Measurements from ENCODE around the gene FOXN4. TPM values are rescaled to one million over a fixed set of nuclear protein-coding genes. Genes with fewer than 3 reads are reported as not detected.
A peak's percentile ranks its signal among the peaks of the same experiment; 100 is the strongest.

The FOXN4 gene
- total and polyA plus RNA-seq, 10 donors = 0.05 TPM; not detected in 9

DNA sequence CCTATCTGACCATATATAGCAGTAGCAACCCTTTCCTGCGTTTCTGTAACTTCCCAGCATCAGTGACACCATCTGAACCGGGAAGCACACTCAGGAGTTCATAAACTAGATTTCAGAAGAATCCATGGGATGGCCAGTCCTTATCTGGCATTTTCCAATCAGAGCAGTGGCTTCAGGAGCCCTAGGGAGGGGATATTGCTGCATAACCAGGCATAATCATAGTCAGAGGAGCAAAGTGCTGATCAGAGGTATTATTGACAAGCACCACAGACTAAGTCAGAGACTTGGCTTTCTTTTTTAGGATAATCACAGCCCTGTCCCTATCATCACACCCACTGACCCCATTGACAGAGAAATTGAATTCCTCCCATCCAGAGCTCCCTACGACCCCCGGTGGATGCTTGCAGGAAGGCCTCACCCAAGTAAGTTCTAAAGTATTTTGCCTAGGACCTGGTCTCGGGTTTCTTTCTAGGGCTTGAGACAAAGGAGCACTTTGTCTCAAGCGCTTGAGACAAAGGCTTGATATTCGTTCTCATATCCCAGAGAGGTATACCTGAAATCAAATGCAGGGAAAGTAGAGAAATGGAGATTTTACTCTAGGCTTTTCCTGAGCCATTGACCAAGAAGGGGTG, 55.1 kb downstream of the FOXN4 start:
- Histone ChIP-seq H3K9me3 (peaks cover 0 to 20% (median 16%) of the 10 kb centered on the region in 8 donors), H3K4me3 (no peak overlapping the region), H3K4me1 (peaks cover 0 to 3% (median 0%) of the 10 kb centered on the region in 6 donors), H3K36me3 (peaks cover 0 to 96% (median 13%) of the 10 kb centered on the region in 6 donors), H3K27me3 (replicated peaks in 1 of 7) (no peaks in the 10 kb centered on the region), H3K27ac (no peak overlapping the region)
- intact Hi-C loops (cut with DNase I; ENCODE audit: low total_unique reads) = no loop called here
- WGBS, 5 donors = 93 to 97% (median 95%) methylated on average over 7 of the region's 7 CpGs
- TF ChIP-seq POLR2A (IDR thresholded peaks at IDR 0.05) (no peak), POLR2AphosphoS5 (IDR thresholded peaks at IDR 0.05) (no peak)
- TF ChIP-seq, protein P1, sequence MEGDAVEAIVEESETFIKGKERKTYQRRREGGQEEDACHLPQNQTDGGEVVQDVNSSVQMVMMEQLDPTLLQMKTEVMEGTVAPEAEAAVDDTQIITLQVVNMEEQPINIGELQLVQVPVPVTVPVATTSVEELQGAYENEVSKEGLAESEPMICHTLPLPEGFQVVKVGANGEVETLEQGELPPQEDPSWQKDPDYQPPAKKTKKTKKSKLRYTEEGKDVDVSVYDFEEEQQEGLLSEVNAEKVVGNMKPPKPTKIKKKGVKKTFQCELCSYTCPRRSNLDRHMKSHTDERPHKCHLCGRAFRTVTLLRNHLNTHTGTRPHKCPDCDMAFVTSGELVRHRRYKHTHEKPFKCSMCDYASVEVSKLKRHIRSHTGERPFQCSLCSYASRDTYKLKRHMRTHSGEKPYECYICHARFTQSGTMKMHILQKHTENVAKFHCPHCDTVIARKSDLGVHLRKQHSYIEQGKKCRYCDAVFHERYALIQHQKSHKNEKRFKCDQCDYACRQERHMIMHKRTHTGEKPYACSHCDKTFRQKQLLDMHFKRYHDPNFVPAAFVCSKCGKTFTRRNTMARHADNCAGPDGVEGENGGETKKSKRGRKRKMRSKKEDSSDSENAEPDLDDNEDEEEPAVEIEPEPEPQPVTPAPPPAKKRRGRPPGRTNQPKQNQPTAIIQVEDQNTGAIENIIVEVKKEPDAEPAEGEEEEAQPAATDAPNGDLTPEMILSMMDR (IDR thresholded peaks at IDR 0.05 in 8 of 11, conservative IDR thresholded peaks at IDR 0.05 in 3 of 11) = no peak
- DNase-seq = no peak

DNA sequence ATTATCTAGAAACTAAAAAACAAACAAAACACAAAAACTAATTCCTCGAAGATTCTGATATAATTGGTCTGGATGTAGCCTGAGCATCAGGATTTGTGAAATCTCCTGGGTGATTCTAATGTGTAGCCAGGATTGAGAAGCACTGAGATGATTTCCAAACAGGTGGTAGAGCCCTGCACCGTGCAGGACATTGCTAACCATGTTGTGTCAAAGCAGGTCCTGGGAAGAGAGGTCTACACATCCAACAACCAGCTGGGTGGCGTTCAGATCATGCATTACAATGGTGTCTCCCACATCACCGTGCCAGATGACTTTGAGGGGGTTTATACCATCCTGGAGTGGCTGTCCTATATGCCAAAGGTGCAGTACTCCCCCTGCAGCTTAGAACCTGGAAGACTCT, 56.3 kb downstream of the FOXN4 start:
- Histone ChIP-seq H3K9me3 (peaks cover 0 to 20% (median 16%) of the 10 kb centered on the region in 8 donors), H3K27me3 (replicated peaks in 1 of 7) (no peaks in the 10 kb centered on the region), H3K27ac (no peak overlapping the region), H3K4me3 (no peak overlapping the region), H3K36me3 (peaks cover 0 to 94% (median 10%) of the 10 kb centered on the region in 6 donors), H3K4me1 (peaks cover 0 to 4% (median 0%) of the 10 kb centered on the region in 6 donors)
- TF ChIP-seq, protein P1 (IDR thresholded peaks at IDR 0.05 in 8 of 11, conservative IDR thresholded peaks at IDR 0.05 in 3 of 11) = no peak
- TF ChIP-seq POLR2A (IDR thresholded peaks at IDR 0.05) (no peak), POLR2AphosphoS5 (IDR thresholded peaks at IDR 0.05) (no peak)
- intact Hi-C loops (cut with DNase I; ENCODE audit: low total_unique reads) = no loop called here
- 86 to 99% (median 92%) methylated on average over 4 of the region's 4 CpGs for WGBS, 5 donors
- DNase-seq = no peak

DNA sequence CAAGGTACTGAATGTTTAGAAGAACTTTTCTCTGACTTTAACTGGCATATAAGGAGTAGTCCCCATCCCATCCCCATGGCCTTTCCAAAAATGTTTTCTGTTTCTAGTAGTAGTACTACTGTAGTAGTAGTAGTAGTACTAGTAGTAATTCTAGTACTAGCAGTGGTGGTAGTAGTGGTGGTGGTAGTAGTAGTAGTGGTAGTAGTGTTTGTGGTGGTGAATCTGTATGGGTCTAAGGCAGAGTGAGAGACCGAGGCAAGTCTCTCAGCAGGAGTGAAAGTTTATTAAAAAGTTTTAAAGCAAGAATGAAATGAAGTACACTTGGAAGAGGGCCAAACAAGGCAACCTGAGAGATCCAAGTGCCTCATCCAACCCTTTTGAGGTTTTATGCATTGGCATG, 58.6 kb downstream of the FOXN4 start:
- no peak overlapping the region for H3K4me3 ChIP-seq
- intact Hi-C loops (cut with DNase I; ENCODE audit: low total_unique reads) = no loop called here
- no peak overlapping the region for H3K27ac ChIP-seq
- WGBS, 5 donors = 72 to 91% (median 85%) methylated on average over 1 of the region's 1 CpG
- TF ChIP-seq, protein P1 (IDR thresholded peaks at IDR 0.05 in 8 of 11, conservative IDR thresholded peaks at IDR 0.05 in 3 of 11) = no peak
- TF ChIP-seq POLR2AphosphoS5 (IDR thresholded peaks at IDR 0.05) = no peak
- no peak for TF ChIP-seq POLR2A (IDR thresholded peaks at IDR 0.05)
- H3K4me1 ChIP-seq = peaks cover 0 to 4% (median 0%) of the 10 kb centered on the region in 6 donors
- peaks cover 0 to 94% (median 21%) of the 10 kb centered on the region in 6 donors for H3K36me3 ChIP-seq
- no peaks in the 10 kb centered on the region for H3K27me3 ChIP-seq (replicated peaks in 1 of 7)
- DNase-seq = no peak
- H3K9me3 ChIP-seq = peaks cover 0 to 20% (median 16%) of the 10 kb centered on the region in 8 donors

DNA sequence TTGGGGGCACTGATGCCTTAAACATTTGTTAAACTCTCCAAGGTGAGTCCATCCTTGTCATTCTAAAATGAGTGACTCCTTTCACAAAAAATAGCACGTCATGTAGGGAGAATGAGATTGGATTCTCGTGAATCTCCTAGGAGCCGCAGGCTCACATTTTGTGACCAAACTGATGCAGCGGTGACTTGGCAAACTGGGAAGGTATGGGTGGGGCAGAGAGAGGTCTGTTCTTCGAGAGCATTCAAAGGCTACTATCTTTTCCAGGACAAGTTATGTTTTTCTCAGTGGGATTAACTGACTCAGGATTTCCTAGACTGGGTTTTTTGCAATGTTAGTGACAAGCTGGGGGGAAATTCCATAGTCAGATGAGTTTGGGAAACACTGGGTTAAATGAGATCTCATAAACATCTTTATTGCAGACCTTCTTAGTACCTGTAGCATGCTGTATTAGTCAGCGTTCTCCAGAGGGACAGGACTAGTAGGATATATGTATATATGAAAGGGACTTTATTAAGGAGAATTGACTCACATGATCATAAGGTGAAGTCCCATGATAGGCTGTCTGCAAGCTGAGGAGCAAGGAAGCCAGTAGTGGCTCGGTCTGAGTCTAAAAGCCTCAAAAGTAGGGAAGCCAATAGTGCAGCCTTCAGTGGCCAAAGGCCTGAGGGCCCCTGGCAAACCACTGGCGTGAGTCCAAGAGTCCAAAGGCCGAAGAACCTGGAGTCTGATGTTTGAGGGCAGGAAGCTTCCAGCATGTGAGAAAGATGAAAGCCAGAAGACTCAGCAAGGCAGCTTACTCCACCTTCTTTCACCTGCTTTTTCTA, 61.0 kb downstream of the FOXN4 start:
- no peak overlapping the region for H3K27ac ChIP-seq
- TF ChIP-seq, protein P1 (IDR thresholded peaks at IDR 0.05 in 8 of 11, conservative IDR thresholded peaks at IDR 0.05 in 3 of 11) = no peak
- TF ChIP-seq POLR2A (IDR thresholded peaks at IDR 0.05) = no peak
- no peak for TF ChIP-seq POLR2AphosphoS5 (IDR thresholded peaks at IDR 0.05)
- H3K9me3 ChIP-seq = peaks cover 0 to 6% (median 2%) of the 10 kb centered on the region in 8 donors
- H3K4me3 ChIP-seq = no peak overlapping the region
- intact Hi-C loops (cut with DNase I; ENCODE audit: low total_unique reads) = no loop called here
- peaks cover 0 to 94% (median 22%) of the 10 kb centered on the region in 6 donors for H3K36me3 ChIP-seq
- no peaks in the 10 kb centered on the region for H3K27me3 ChIP-seq (replicated peaks in 1 of 7)
- peaks cover 0 to 12% (median 0%) of the 10 kb centered on the region in 6 donors for H3K4me1 ChIP-seq
- WGBS, 5 donors = 83 to 91% (median 85%) methylated on average over 9 of the region's 9 CpGs
- peak; percentile 23 for DNase-seq

All from spleen (tissue), 11 donors.